NCI-H1930 (cell line): ENCODE data around the gene C10orf88.
A peak's percentile ranks its signal among the peaks of the same experiment; 100 is the strongest.

Source experiments
- DNase-seq, 2 experiments: peaks; one replicate each; lab custom pipeline; 2025; lab: John Stamatoyannopoulos, UW

Gene C10orf88

GRCh38 chr10:122953902-122954730, at the start of gene C10orf88:
C10orf88 (minus strand) TSS chr10:122954227; CDS start chr10:122954178, 49 bp downstream.
- peak; percentile 92 to 94 for DNase-seq

GRCh38 chr10:123001370-123001769, 47.3 kb upstream of the C10orf88 start:
- no peak for DNase-seq

- DNase-seq = no peak
Observed at GRCh38 chr10:123000155-123000554, 46.1 kb upstream of the C10orf88 start.

GRCh38 chr10:122999347-122999746, 45.3 kb upstream of the C10orf88 start:
- DNase-seq = no peak

- no peak for DNase-seq
Observed at GRCh38 chr10:122998934-122999333, 44.9 kb upstream of the C10orf88 start.

GRCh38 chr10:122998360-122998917, 44.4 kb upstream of the C10orf88 start:
- DNase-seq = no peak

- no peak for DNase-seq
Observed at GRCh38 chr10:122997864-122998263, 43.8 kb upstream of the C10orf88 start.

- no peak for DNase-seq
Observed at GRCh38 chr10:122995936-122996335, 41.9 kb upstream of the C10orf88 start.

- DNase-seq = no peak
Observed at GRCh38 chr10:122993797-122994336, 39.8 kb upstream of the C10orf88 start.

GRCh38 chr10:122992031-122992585, 38.1 kb upstream of the C10orf88 start:
- DNase-seq = no peak

GRCh38 chr10:122990278-122990677, 36.3 kb upstream of the C10orf88 start:
- DNase-seq = no peak

- DNase-seq = no peak
Observed at GRCh38 chr10:122988501-122988900, 34.5 kb upstream of the C10orf88 start.

- no peak for DNase-seq
Observed at GRCh38 chr10:122986335-122986734, 32.3 kb upstream of the C10orf88 start.

GRCh38 chr10:122984708-122985107, 30.7 kb upstream of the C10orf88 start:
- no peak for DNase-seq

- DNase-seq = no peak
Observed at GRCh38 chr10:122983898-122984297, 29.9 kb upstream of the C10orf88 start.

GRCh38 chr10:122981066-122981464, 27.0 kb upstream of the C10orf88 start:
- DNase-seq = no peak

- peak; percentile 72 to 83 for DNase-seq
Observed at GRCh38 chr10:122980209-122981065, 26.4 kb upstream of the C10orf88 start, which contains the start of gene PSTK. PSTK (plus strand) TSS chr10:122980401; CDS start chr10:122980480, 79 bp downstream.

GRCh38 chr10:122974543-122975064, 20.6 kb upstream of the C10orf88 start:
- DNase-seq = no peak

GRCh38 chr10:122974023-122974422, 20.0 kb upstream of the C10orf88 start:
- no peak for DNase-seq

GRCh38 chr10:122968698-122969097, 14.7 kb upstream of the C10orf88 start:
- no peak for DNase-seq

GRCh38 chr10:122966879-122967278, 12.9 kb upstream of the C10orf88 start:
- no peak for DNase-seq

GRCh38 chr10:122962405-122962804, 8.4 kb upstream of the C10orf88 start:
- DNase-seq = no peak
